Thyroid gland (tissue), 4 donors: ENCODE data around the gene PRKD1. TPM values are rescaled to one million over a fixed set of nuclear protein-coding genes. Genes with fewer than 3 reads are reported as not detected.

Experiments used
- DNase-seq, 2 donors: peaks; one replicate each; pipeline ENCODE4 v3.0.0-alpha.2; 2019
- H3K27ac ChIP-seq, 3 donors: fragments of 200-600 bp; sonication (generic); 1 replicate in 2 of 3; 2 replicates in 1 of 3; pipeline ENCODE4 v1.5.1; 2016 to 2019; ENCODE audit warnings: mild to moderate bottlenecking in 1 of 3, moderate library complexity in 1 of 3
- H3K27me3 ChIP-seq: fragments of 200-600 bp; sonication (generic); one replicate; pipeline ENCODE4 v1.5.1; 2019
- H3K36me3 ChIP-seq, 2 donors: fragments of 200-600 bp; sonication (generic); one replicate each; pipeline ENCODE4 v1.5.1; 2016 to 2019
- H3K4me1 ChIP-seq, 2 donors: fragments of 200-600 bp; sonication (generic); one replicate each; pipeline ENCODE4 v1.5.1; 2017 to 2019
- H3K4me3 ChIP-seq, 3 donors: fragments of 200-600 bp; sonication (generic); replicated peaks in 1 of 3; 1 replicate in 2 of 3; 2 replicates in 1 of 3; pipeline ENCODE4 v1.5.1; 2016; ENCODE audit warnings: mild to moderate bottlenecking in 1 of 3
- H3K9me3 ChIP-seq: fragments of 200-600 bp; sonication (generic); one replicate; pipeline ENCODE4 v1.5.1; 2017
- POLR2A ChIP-seq, 2 donors: fragments of 450-650 bp; IDR thresholded peaks; one replicate each; pipeline ENCODE4 v1.6.1; 2017; ENCODE audit warnings: antibody characterized with exemption in 2 of 2, mild to moderate bottlenecking in 2 of 2, moderate library complexity in 1 of 2
- WGBS, 2 donors: methylation state at CpG; one replicate each; pipeline ENCODE4 v1.1.5; 2017; 5-methylcytosine and 5-hydroxymethylcytosine counted together
- intact Hi-C: fragments of 100-400 bp; cut with DNase I; formaldehyde crosslinking; loops from one replicate; pipeline ENCODE4 v1.15.1; 2023
- total RNA-seq, 4 donors: library from RNA; depleted of rRNA; stranded (reverse); fragments of >200 nt; gene quantifications; one replicate each; pipeline ENCODE4 v1.2.3, GENCODE V29; 2016
- TF ChIP-seq, protein P1 (sequence below), 6 experiments: fragments of 200-600 bp in 3 of 6; fragments of 450-650 bp in 3 of 6; sonication (generic) in 3 of 6; IDR thresholded peaks; one replicate each; pipeline ENCODE4 v1.5.1; 2016 to 2019; ENCODE audit warnings: antibody characterized with exemption in 6 of 6, mild to moderate bottlenecking in 2 of 6, inconsistent platforms in 1 of 6, moderate library complexity in 1 of 6

Gene PRKD1
- total RNA-seq, 4 donors from 2014 or later: 12.7 to 17.4 (median 14.3) TPM

DNA sequence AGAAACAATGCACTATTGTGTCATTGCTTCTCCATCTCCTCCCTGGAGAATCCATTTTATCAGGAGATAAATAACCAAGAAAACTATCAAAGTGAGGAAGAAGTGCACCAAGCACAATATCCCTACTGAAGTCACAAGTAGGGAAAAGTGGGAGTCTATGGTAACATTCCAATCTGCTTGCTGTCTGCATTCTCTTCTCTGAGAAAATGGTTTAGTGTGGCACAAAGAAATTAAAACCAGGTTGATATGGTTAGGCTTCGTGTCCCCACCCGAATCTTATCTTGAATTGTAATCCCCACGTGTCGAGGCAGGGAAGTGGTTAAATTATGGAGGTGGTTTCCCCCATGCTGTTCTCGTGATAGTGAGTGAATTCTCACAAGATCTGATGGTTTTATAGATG, 209.7 kb downstream of the PRKD1 start:
- no peak for DNase-seq
- Histone ChIP-seq H3K27me3 (no peaks in the 10 kb centered on the region), H3K9me3 (no peaks in the 10 kb centered on the region), H3K4me3 (no peak overlapping the region), H3K4me1 (no peaks in the 10 kb centered on the region), H3K36me3 (no peaks in the 10 kb centered on the region), H3K27ac (no peak overlapping the region)
- 68 to 91% methylated on average over 5 of the region's 5 CpGs for WGBS, 2 donors
- no peak for TF ChIP-seq POLR2A (IDR thresholded peaks at IDR 0.05)
- TF ChIP-seq, protein P1, sequence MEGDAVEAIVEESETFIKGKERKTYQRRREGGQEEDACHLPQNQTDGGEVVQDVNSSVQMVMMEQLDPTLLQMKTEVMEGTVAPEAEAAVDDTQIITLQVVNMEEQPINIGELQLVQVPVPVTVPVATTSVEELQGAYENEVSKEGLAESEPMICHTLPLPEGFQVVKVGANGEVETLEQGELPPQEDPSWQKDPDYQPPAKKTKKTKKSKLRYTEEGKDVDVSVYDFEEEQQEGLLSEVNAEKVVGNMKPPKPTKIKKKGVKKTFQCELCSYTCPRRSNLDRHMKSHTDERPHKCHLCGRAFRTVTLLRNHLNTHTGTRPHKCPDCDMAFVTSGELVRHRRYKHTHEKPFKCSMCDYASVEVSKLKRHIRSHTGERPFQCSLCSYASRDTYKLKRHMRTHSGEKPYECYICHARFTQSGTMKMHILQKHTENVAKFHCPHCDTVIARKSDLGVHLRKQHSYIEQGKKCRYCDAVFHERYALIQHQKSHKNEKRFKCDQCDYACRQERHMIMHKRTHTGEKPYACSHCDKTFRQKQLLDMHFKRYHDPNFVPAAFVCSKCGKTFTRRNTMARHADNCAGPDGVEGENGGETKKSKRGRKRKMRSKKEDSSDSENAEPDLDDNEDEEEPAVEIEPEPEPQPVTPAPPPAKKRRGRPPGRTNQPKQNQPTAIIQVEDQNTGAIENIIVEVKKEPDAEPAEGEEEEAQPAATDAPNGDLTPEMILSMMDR (IDR thresholded peaks at IDR 0.05): no peak
- intact Hi-C loops: no loop called here

DNA sequence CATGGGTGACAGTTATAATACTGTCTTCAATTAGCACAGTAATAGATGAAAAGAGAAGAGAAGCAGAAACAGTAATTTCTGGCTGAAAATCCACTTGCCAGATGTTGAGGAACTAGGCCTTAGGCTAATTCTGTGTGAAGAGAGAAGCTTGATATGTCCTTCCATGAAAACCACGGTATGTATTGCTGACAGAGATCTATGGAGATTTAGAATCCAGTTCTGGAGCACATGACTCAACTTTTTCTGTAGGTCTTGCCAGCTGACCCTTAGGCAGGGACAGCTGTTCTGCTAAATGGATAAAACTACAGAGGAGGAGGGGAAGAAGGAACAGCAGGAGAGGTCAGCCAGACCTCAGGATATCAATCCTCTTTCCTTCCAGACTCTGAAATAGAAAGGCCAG, 211.5 kb downstream of the PRKD1 start:
- Histone ChIP-seq H3K36me3 (no peaks in the 10 kb centered on the region), H3K27me3 (no peaks in the 10 kb centered on the region), H3K9me3 (no peaks in the 10 kb centered on the region), H3K4me1 (no peaks in the 10 kb centered on the region), H3K27ac (no peak overlapping the region), H3K4me3 (no peak overlapping the region)
- WGBS, 2 donors: 73 to 76% methylated on average over 1 of the region's 1 CpG
- no peak for TF ChIP-seq POLR2A (IDR thresholded peaks at IDR 0.05)
- TF ChIP-seq, protein P1 (IDR thresholded peaks at IDR 0.05): no peak
- DNase-seq: no peak
- intact Hi-C loops: no loop called here

DNA sequence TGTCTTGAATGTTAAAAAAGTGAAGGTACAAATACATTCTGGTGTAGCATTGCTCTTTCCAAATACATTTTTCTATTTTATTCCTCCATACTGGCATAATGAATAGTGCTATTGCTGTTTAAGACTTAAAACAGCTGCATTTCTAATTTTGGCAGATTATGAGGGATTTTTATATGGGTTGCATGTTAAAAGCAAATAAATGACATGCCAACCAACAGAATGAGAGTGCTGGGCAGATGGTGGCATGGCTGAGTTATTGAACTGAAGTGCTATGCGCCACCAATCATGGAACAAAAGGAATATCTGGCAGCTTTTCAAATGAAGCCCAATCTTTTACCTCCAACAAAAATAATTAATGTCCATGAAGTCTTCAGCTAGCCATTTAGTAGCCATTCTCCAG, 215.0 kb downstream of the PRKD1 start:
- H3K27me3 ChIP-seq: no peaks in the 10 kb centered on the region
- no peaks in the 10 kb centered on the region for H3K36me3 ChIP-seq
- TF ChIP-seq POLR2A (IDR thresholded peaks at IDR 0.05): no peak
- TF ChIP-seq, protein P1 (IDR thresholded peaks at IDR 0.05): no peak
- 100% methylated on average over 1 of the region's 1 CpG for WGBS, 2 donors
- no peak overlapping the region for H3K27ac ChIP-seq
- no peaks in the 10 kb centered on the region for H3K4me1 ChIP-seq
- intact Hi-C loops: no loop called here
- no peak for DNase-seq
- H3K9me3 ChIP-seq: no peaks in the 10 kb centered on the region
- H3K4me3 ChIP-seq: no peak overlapping the region

DNA sequence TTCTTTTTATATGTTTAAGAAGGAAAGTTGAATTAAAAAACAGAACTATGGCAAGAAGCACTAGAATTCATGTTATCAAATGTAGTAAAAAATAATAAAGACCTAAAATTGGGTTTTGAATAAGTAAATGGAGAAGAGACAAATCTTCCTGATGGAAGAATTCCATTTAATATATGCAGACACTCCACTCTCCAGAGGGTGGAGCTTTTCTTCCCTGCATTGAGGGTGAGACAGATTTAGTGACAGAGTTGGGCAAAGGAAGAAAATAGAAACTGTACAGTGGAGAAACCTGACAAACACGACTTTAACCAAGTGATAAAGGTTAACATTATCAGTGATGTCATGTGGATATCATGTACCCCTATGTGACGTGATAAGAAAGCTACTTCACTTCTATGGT, 217.6 kb downstream of the PRKD1 start:
- intact Hi-C loops: no loop called here
- Histone ChIP-seq H3K27me3 (no peaks in the 10 kb centered on the region), H3K4me3 (no peak overlapping the region), H3K36me3 (no peaks in the 10 kb centered on the region), H3K4me1 (no peaks in the 10 kb centered on the region), H3K27ac (no peak overlapping the region), H3K9me3 (no peaks in the 10 kb centered on the region)
- WGBS, 2 donors: 72% methylated on average over 2 of the region's 2 CpGs
- DNase-seq: no peak
- TF ChIP-seq, protein P1 (IDR thresholded peaks at IDR 0.05): peak in 1 of 6 experiments; percentile 8
- no peak for TF ChIP-seq POLR2A (IDR thresholded peaks at IDR 0.05)

DNA sequence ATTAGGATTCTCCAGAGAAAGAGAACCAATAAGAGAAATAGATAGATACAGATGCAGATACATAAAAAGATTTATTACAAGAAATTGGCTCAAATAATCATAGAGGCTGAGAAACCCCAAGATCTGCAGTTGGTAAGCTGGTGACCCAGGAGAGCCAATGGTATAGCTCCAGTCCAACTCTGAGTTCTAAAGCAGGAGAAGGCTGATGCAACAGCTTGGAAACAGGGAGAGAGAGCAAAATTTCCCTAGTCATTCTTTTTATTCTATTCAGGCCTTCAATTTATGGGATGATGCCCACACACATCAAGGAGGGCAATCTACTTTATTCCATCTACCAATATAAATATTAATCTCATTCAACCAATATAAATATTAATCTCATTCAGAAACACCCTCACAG, 218.2 kb downstream of the PRKD1 start:
- TF ChIP-seq, protein P1 (IDR thresholded peaks at IDR 0.05): no peak
- no peak for TF ChIP-seq POLR2A (IDR thresholded peaks at IDR 0.05)
- H3K36me3 ChIP-seq: no peaks in the 10 kb centered on the region
- H3K4me3 ChIP-seq: no peak overlapping the region
- no peak overlapping the region for H3K27ac ChIP-seq
- H3K9me3 ChIP-seq: no peaks in the 10 kb centered on the region
- intact Hi-C loops: no loop called here
- no peaks in the 10 kb centered on the region for H3K4me1 ChIP-seq
- DNase-seq: no peak
- H3K27me3 ChIP-seq: no peaks in the 10 kb centered on the region
